Measurements from ENCODE around the gene HOXC6. TPM values are rescaled to one million over a fixed set of nuclear protein-coding genes. Genes with fewer than 3 reads are reported as not detected.

HOXC6 gene
- total and polyA plus RNA-seq, 2 of the 8 experiments (the other 6 are each of a cell fraction or from before 2014, with no cell fraction given): not detected

- Histone ChIP-seq H4K5ac (ENCODE audit: insufficient read length, low read depth, low read length) (no peak overlapping the region), H3K79me1 (ENCODE audit: low read depth, low read length) (no peaks in the 10 kb centered on the region), H3K36me3 (ENCODE audit: control insufficient read depth in 2 of 4, insufficient read depth in 4 of 4, low read length in 3 of 4) (peaks cover 0 to 2% (median 0%) of the 10 kb centered on the region in 4 experiments; a peak in 1 of 8 replicates), H2AFZ (ENCODE audit: low read length) (no peak overlapping the region), H3K9ac (replicated peaks in 1 of 4; ENCODE audit: extremely low read depth in 1 of 4, low read depth in 3 of 4, low read length in 3 of 4) (no peak overlapping the region), H3K9me3 (ENCODE audit: insufficient read depth in 2 of 2, low read depth in 1 of 2, low read length in 1 of 2) (no peaks in the 10 kb centered on the region), H4K8ac (ENCODE audit: extremely low read depth, insufficient read depth, low read length) (no peak overlapping the region), H3K27ac (ENCODE audit: low read depth, low read length) (no peak overlapping the region), H3K23me2 (ENCODE audit: low read depth, low read length) (no peaks in the 10 kb centered on the region), H3K4ac (replicated peaks; ENCODE audit: insufficient read length, low read depth, low read length) (no peak overlapping the region), H2BK15ac (ENCODE audit: low read length) (no peak overlapping the region), H2BK5ac (ENCODE audit: low read depth, low read length) (no peak overlapping the region), H4K20me1 (replicated peaks in 1 of 2; ENCODE audit: control insufficient read depth in 1 of 2, insufficient read depth in 2 of 2, low read length in 2 of 2) (peaks cover 0 to 37% of the 10 kb centered on the region in 2 experiments), H3K27me3 (replicated peaks in 1 of 4; ENCODE audit: control insufficient read depth in 3 of 4, extremely low read depth in 1 of 4, insufficient read depth in 3 of 4, low read length in 3 of 4) (peaks cover 97 to 100% (median 100%) of the 10 kb centered on the region in 4 experiments), H2BK12ac (ENCODE audit: low read depth, low read length) (no peak overlapping the region), H3K4me3 (ENCODE audit: extremely low read depth in 1 of 4, insufficient read depth in 2 of 4, low read depth in 3 of 4, low read length in 4 of 4) (no peak overlapping the region), H2BK20ac (ENCODE audit: low read length) (no peak overlapping the region), H4K91ac (replicated peaks; ENCODE audit: insufficient read length, low read length) (no peak overlapping the region), H3K4me1 (replicated peaks in 1 of 4; ENCODE audit: control insufficient read depth in 3 of 4, insufficient read depth in 4 of 4, low read length in 3 of 4) (peaks cover 0 to 4% (median 0%) of the 10 kb centered on the region in 4 experiments; a peak in 2 of 7 replicates), H2BK120ac (replicated peaks; ENCODE audit: low read depth, low read length) (no peak overlapping the region), H3K14ac (ENCODE audit: insufficient read length) (no peak overlapping the region), H3K4me2 (ENCODE audit: insufficient read depth in 1 of 2, low read depth in 2 of 2, low read length in 2 of 2) (no peak overlapping the region), H3K79me2 (ENCODE audit: control insufficient read depth in 1 of 2, insufficient read depth in 2 of 2, low read length in 2 of 2) (no peaks in the 10 kb centered on the region), H3K18ac (ENCODE audit: extremely low read depth, low read length) (no peak overlapping the region), H3K56ac (replicated peaks; ENCODE audit: insufficient read length, low read depth, low read length) (no peak overlapping the region), H2AK5ac (ENCODE audit: low read depth, low read length) (no peak overlapping the region), H3K23ac (ENCODE audit: insufficient read length) (no peak overlapping the region)
- ChIA-PET CTCF (ENCODE audit: partially characterized antibody) (interaction anchor here (0.6 to 11.3 kb wide), 20 partner anchors 10 to 1395 kb away, joined by 3 to 172 read pairs (median 10); partner anchors contain the start of genes HOXC10, HOXC5, HOXC6 and SMUG1), POLR2A (ENCODE audit: partially characterized antibody) (interaction anchor here (0.6 to 1.4 kb wide), 6 partner anchors 10 to 1822 kb away, joined by 3 read pairs; no protein-coding TSS in a partner anchor)
- no peak for DNase-seq (ENCODE audit: low read depth in 1 of 2, low spot score in 2 of 2)
- 37% methylated on average over 22 of the region's 22 CpGs; no CpG with 5 or more reads in 1 of the 2 experiments for WGBS, 2 experiments (ENCODE audit: extremely low coverage in 1 of 2, insufficient coverage in 1 of 2, insufficient read length in 1 of 2, insufficient replicate concordance in 2 of 2, low coverage in 1 of 2, low lambda C conversion rate in 2 of 2, missing lambda C conversion rate in 1 of 2)
- no peak for FAIRE-seq
- no peak for TF ChIP-seq E2F6 (IDR thresholded peaks at IDR 0.05)
- TF ChIP-seq HDAC2 (IDR thresholded peaks at IDR 0.05; ENCODE audit: borderline replicate concordance in 1 of 2, low read depth in 2 of 2, low read length in 2 of 2): no peak
- no peak for TF ChIP-seq YY1 (IDR thresholded peaks at IDR 0.05; ENCODE audit: low read depth, low read length)
- no peak for TF ChIP-seq RBBP5 (IDR thresholded peaks at IDR 0.05; ENCODE audit: borderline replicate concordance, low read depth, low read length)
- no peak for TF ChIP-seq CREB1 (IDR thresholded peaks at IDR 0.05)
These were observed 21.6 kb upstream of the HOXC6 start for GRCh38 chr12:54006559-54007220.

Data from H1 (cell line).